GM11168 (cell line): ENCODE results near the gene CTBP2.

Experiments
- in situ Hi-C: fragments of 300-500 bp; cut with MboI; formaldehyde crosslinking; loops from one replicate; pipeline ENCODE4 v1.12.0; 2022; ENCODE audit warnings: low sequenced_read_pairs; ENCODE audit not compliant: unreplicated experiment

The CTBP2 gene

DNA sequence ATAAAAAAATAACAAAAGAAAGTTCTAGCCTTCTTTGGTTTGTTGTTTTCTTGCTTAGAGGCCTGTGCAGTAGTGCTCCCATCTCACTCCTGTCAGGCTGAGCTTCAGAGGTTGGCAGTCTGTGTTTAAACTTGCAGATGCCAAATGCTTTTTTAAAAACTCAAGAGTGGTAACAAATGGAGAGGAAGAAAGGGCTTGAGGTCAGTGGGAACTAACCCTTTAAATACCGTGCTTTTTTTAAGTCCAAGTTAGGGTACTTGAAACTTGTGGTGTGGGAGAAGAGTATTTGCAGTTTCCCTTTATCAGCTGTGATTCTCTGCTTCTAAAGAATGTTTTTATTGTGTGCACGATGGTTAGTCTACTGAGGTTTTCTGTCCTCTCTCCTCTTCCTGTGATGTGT is 189.1 kb downstream of the CTBP2 start:
- in situ Hi-C loops: no loop called here

- in situ Hi-C loops: no loop called here
Observed at GRCh38 chr10:124967255-124967654, 193.1 kb downstream of the CTBP2 start.

- in situ Hi-C loops: no loop called here
Observed at GRCh38 chr10:124966008-124966407, 194.4 kb downstream of the CTBP2 start.

GRCh38 chr10:124963866-124964720 is 196.3 kb downstream of the CTBP2 start:
- in situ Hi-C loops: no loop called here

GRCh38 chr10:124962421-124962820 is 197.9 kb downstream of the CTBP2 start:
- in situ Hi-C loops: no loop called here

GRCh38 chr10:124961248-124961570 is 199.2 kb downstream of the CTBP2 start:
- in situ Hi-C loops: no loop called here

DNA sequence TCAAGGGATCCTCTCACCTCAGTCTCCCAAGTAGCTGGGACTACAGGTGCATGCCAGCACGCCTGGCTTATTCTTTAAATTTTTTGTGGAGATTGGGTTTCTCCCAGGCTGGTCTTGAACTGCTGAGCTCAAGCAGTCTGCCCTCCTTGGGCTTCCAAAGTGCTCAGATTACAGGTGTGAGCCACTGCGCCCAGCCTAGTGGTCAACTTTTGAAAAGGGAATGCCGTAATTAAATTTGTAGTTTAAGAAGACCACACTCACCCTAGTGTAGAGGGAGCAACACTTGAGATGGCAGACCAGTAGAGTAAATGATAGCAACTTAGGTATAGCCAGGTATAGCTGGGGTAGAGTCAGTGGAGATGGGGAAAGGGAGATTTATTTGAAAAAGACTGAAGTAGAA is 200.8 kb downstream of the CTBP2 start:
- in situ Hi-C loops: no loop called here

DNA sequence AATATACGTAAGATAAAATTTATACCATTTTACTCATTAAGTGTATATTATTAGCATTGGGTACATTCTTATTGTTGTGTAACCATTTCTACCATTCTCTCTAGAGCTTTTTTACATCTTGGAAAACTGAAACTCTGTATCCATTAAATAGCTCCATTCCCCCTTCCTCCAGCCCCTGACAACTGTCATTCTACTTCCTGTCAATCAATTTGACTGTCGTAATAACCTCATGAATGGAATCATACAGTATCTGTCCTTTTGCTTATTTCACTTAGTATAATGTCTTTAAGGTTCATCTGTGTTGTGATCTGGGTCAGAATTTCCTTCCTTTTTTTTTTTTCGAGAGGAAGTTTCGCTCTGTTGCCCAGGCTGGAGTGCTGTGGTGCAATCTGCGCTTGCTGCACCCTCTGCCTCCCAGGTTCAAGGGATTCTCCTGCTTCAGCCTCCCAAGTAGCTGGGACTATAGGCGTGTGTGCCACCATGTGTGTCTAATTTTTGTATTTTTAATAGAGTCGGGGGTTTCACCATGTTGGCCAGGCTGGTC is 202.9 kb downstream of the CTBP2 start:
- in situ Hi-C loops: no loop called here

DNA sequence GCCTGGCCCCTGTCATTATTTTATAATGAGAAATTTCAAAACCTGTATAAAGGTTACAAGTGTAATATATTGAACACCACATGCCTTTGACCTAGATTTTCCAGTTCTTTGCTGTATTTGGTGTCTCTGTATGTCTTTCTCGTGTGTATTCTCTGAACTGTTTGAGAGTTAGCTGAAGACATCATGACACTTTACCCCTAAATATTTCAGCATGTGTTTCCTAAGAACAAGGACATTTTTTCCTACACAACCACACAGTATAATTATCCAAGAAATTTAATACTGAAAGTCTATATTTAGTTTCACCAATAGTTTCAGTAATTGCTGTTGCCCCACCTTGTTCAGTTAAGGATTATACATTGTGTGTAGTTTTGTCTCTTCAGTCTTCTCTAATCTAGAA is 203.6 kb downstream of the CTBP2 start:
- in situ Hi-C loops: no loop called here

DNA sequence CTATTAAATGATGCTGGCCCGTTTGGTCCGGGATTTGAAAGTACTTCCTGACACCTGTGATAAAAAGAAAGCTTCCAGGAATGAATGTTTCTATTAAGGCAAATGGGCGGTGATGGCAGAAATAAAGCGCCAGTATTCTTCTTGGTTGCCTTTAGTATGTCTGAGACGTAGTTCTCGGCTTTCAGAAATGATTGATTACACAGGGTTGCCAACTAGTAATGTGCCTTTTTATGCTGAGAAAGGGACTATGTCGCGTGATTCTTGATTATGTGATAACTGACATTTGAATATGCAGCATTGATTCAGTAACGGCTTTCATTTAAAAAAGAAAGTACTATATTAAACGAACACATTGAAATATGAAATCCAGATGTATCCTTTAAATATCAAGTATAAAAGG is 204.5 kb downstream of the CTBP2 start:
- in situ Hi-C loops: no loop called here

DNA sequence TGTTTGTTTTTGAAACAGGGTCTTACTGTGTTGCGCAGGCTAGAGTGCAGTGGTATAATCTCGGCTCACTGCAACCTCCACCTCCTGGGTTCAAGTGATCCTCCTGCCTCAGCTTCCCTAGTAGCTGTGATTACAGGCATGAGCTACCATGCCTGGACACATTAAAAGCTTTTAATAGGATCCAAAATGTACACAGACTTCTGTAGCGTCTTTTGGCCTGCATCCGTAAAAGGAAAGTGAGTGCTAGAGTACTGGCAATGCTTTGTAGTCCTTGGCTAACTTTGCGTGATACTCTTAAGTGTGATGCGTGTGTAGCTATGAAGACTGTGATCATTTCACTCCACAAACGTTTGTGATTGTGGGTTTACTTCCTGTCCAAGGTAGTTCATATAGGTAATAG is 205.1 kb downstream of the CTBP2 start:
- in situ Hi-C loops: no loop called here

DNA sequence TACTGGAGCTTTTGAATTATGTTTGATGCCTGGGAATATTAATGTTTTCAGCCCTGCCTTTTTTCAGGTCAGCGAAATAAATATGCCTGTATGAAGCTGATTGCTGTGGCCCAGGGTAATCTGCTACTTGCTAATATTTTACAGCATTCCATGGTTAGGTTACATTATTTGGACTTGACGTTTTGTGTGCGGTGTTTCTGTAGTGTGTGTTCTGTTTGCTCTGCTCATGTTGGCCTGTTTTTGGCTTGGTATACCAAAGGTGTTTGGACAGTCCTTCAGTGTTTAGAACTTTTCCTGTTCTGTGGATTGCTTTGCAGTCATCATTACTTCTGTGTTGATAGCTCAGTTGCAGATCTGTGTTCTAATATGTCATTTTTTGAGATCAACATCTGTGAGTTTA is 206.9 kb downstream of the CTBP2 start:
- in situ Hi-C loops: no loop called here

- in situ Hi-C loops: no loop called here
Observed at GRCh38 chr10:124952123-124952522, 208.2 kb downstream of the CTBP2 start.

GRCh38 chr10:124949543-124949942 is 210.8 kb downstream of the CTBP2 start:
- in situ Hi-C loops: no loop called here

DNA sequence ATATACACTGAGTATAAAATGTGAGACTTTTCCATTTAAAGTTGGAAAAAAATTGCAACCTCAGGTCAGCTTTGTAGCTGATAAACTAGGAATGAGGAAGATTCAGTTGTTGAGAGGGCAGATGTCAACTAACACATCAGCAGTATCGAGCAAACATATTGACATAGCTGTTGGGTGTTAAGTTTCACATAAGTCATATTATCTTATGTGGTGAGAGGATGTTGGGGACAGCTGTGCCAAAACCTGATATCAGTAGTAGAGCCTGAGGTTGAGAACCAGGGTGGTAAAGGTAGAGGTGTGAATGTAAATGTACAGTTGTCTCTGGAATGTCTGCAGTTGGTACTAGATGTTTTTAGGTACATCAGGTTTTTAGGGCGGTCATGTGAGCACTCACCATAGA is 213.4 kb downstream of the CTBP2 start:
- in situ Hi-C loops: no loop called here

GRCh38 chr10:124944982-124945381 is 215.4 kb downstream of the CTBP2 start:
- in situ Hi-C loops: no loop called here

GRCh38 chr10:124943301-124944092 is 216.9 kb downstream of the CTBP2 start:
- in situ Hi-C loops: no loop called here

- in situ Hi-C loops: no loop called here
Observed at GRCh38 chr10:124942317-124943169, 217.8 kb downstream of the CTBP2 start.

DNA sequence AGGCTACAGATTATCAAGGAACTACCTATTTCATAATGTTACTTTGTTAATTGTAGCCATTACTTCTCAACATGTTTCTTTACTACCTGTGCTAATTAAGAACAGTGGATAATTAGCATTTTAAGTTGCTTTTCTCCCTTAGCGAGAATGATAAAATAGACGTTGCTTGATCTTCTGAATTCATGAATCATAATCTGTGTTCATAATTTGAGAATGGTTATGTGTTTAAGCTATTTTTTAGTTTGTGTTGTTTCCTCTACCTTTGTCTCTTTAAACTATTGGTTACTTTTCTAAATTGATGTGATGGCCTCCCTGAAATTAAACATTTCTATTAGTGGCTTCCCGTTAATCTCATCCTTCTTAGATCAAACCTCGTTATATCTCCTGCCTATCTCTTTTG is 218.5 kb downstream of the CTBP2 start, which contains the start of gene ZRANB1:
TSS of gene ZRANB1 (plus strand) at position 301 of the 400 bp plus-strand sequence. CDS start 371 bp downstream, outside the sequence.
- in situ Hi-C loops: no loop called here

DNA sequence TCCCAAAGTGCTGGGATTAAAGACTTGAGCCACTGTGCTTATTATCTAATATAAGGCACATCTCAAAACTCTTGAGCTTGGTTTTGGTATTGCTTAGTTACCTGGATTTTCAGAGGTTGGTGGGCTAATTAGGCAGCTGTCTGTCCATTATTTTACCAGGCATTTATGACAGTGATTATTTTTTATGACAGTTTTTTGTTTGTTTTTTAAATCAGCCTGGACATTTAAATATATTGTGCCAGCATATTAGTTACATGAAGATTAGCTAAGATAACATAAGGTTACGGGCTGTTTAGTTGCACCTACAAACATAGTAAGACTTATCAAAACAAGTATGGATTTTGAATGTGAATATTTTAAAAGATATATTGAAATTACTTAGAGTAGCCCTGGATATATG is 221.1 kb downstream of the CTBP2 start:
- in situ Hi-C loops: no loop called here
